Left ventricle myocardium inferior (tissue), 1 donor: ENCODE measurements around the gene HECW1. TPM values are rescaled to one million over a fixed set of nuclear protein-coding genes. Genes with fewer than 3 reads are reported as not detected.
A peak's percentile ranks its signal among the peaks of the same experiment; 100 is the strongest.
"Not testable (repeated sequence)": the region's sequence is repeated elsewhere in the genome, so short reads cannot be mapped to it uniquely, and the experiment has no call there.

Source experiments
- DNase-seq: peaks from one replicate; pipeline ENCODE4 v3.0.0-alpha.2; 2020
- H3K27ac ChIP-seq: fragments of 200-600 bp; replicated peaks from 2 replicates; pipeline ENCODE4 v1.8.0; 2021
- H3K27me3 ChIP-seq: fragments of 200-600 bp; 2 replicates; pipeline ENCODE4 v1.8.0; 2021; ENCODE audit warnings: low read depth
- H3K36me3 ChIP-seq: fragments of 200-600 bp; 2 replicates; pipeline ENCODE4 v1.8.0; 2021
- H3K4me1 ChIP-seq: fragments of 200-600 bp; 2 replicates; pipeline ENCODE4 v1.8.0; 2021
- H3K4me3 ChIP-seq: fragments of 200-600 bp; 2 replicates; pipeline ENCODE4 v1.8.0; 2021; ENCODE audit warnings: mild to moderate bottlenecking, moderate library complexity
- H3K9me3 ChIP-seq: fragments of 200-600 bp; replicated peaks from 2 replicates; pipeline ENCODE4 v1.8.0; 2021
- CTCF ChIP-seq: fragments of 200-600 bp; IDR thresholded peaks from 2 replicates; pipeline ENCODE4 v1.8.0; 2021; ENCODE audit warnings: antibody characterized with exemption, mild to moderate bottlenecking, borderline replicate concordance
- intact Hi-C: fragments of 100-400 bp; cut with micrococcal nuclease; formaldehyde crosslinking; loops from one replicate; pipeline ENCODE4 v1.11.0; 2022
- long read RNA-seq: library from polyadenylated mRNA; unstranded; transcript quantifications from one replicate; pipeline ENCODE4 v2.0.0, GENCODE V29; 2021
- total RNA-seq: library from RNA; stranded (reverse); fragmentation: NEBNext Ultra II Directional; extraction: Animal tissue kit (Norgen Biotek cat#: 25700); gene quantifications from one replicate; pipeline ENCODE4 v1.2.1, GENCODE V29; 2021
- donor health status: DM: no; HTN: yes; CAD: no; lungs with severe emphysema.

HECW1 gene
- not detected for total RNA-seq
- long read RNA-seq = 0 reads

- Histone ChIP-seq H3K4me1 (peaks cover 21% of the 10 kb centered on the region), H3K4me3 (peak within 1 kb of the TSS; percentile 64), H3K9me3 (no peaks in the 10 kb centered on the region), H3K27me3 (peaks cover 94% of the 10 kb centered on the region), H3K36me3 (no peaks in the 10 kb centered on the region), H3K27ac (no peak within 1 kb of the TSS)
- TF ChIP-seq CTCF = no peak
- no peak for DNase-seq
- intact Hi-C loops = no loop called here
Observed at GRCh38 chr7:43112459-43112940, at the start of gene HECW1. Gene HECW1, plus strand, starts transcription at chr7:43112647. Its CDS starts 131,259 bp downstream, at chr7:43243906.

GRCh38 chr7:43071604-43072003 lies 40.8 kb upstream of the HECW1 start:
- no peak for DNase-seq
- no peaks in the 10 kb centered on the region for H3K36me3 ChIP-seq
- no peak overlapping the region for H3K27ac ChIP-seq
- H3K27me3 ChIP-seq = peaks cover 61% of the 10 kb centered on the region
- no peak for TF ChIP-seq CTCF
- peaks cover 4% of the 10 kb centered on the region for H3K9me3 ChIP-seq
- intact Hi-C loops = no loop called here
- no peak overlapping the region for H3K4me3 ChIP-seq
- H3K4me1 ChIP-seq = no peaks in the 10 kb centered on the region

GRCh38 chr7:43072530-43072929 lies 39.9 kb upstream of the HECW1 start:
- DNase-seq = no peak
- H3K4me3 ChIP-seq = no peak overlapping the region
- no peak for TF ChIP-seq CTCF
- H3K9me3 ChIP-seq = peaks cover 4% of the 10 kb centered on the region
- no peak overlapping the region for H3K27ac ChIP-seq
- H3K27me3 ChIP-seq = peaks cover 55% of the 10 kb centered on the region
- intact Hi-C loops = no loop called here
- no peaks in the 10 kb centered on the region for H3K4me1 ChIP-seq
- no peaks in the 10 kb centered on the region for H3K36me3 ChIP-seq

GRCh38 chr7:43073811-43074210 lies 38.6 kb upstream of the HECW1 start:
- DNase-seq, H3K4me1 ChIP-seq, H3K4me3 ChIP-seq, H3K9me3 ChIP-seq, intact Hi-C loops, H3K27ac ChIP-seq, H3K36me3 ChIP-seq: not testable (repeated sequence)
- H3K27me3 ChIP-seq = peaks cover 51% of the 10 kb centered on the region

GRCh38 chr7:43076189-43076605 lies 36.2 kb upstream of the HECW1 start:
- H3K9me3 ChIP-seq = peaks cover 4% of the 10 kb centered on the region
- H3K36me3 ChIP-seq = no peaks in the 10 kb centered on the region
- peaks cover 47% of the 10 kb centered on the region for H3K27me3 ChIP-seq
- no peak for TF ChIP-seq CTCF
- H3K4me1 ChIP-seq = no peaks in the 10 kb centered on the region
- H3K27ac ChIP-seq = no peak overlapping the region
- DNase-seq = no peak
- no peak overlapping the region for H3K4me3 ChIP-seq
- intact Hi-C loops = no loop called here

- intact Hi-C loops = no loop called here
- DNase-seq = no peak
- no peaks in the 10 kb centered on the region for H3K36me3 ChIP-seq
- no peaks in the 10 kb centered on the region for H3K4me1 ChIP-seq
- peaks cover 4% of the 10 kb centered on the region for H3K9me3 ChIP-seq
- no peak overlapping the region for H3K27ac ChIP-seq
- peaks cover 47% of the 10 kb centered on the region for H3K27me3 ChIP-seq
- TF ChIP-seq CTCF = no peak
- no peak overlapping the region for H3K4me3 ChIP-seq
Observed at GRCh38 chr7:43076606-43077005, 35.8 kb upstream of the HECW1 start.
